RPMI8226 (cell line): Measurements from ENCODE around the gene NKAP.
A peak's percentile ranks its signal among the peaks of the same experiment; 100 is the strongest.
"Not testable (repeated sequence)": the region's sequence is repeated elsewhere in the genome, so short reads cannot be mapped to it uniquely, and the experiment has no call there.

Source experiments
- DNase-seq: peaks from one replicate; pipeline ENCODE4 v3.0.0-alpha.2; 2015

NKAP gene

DNA sequence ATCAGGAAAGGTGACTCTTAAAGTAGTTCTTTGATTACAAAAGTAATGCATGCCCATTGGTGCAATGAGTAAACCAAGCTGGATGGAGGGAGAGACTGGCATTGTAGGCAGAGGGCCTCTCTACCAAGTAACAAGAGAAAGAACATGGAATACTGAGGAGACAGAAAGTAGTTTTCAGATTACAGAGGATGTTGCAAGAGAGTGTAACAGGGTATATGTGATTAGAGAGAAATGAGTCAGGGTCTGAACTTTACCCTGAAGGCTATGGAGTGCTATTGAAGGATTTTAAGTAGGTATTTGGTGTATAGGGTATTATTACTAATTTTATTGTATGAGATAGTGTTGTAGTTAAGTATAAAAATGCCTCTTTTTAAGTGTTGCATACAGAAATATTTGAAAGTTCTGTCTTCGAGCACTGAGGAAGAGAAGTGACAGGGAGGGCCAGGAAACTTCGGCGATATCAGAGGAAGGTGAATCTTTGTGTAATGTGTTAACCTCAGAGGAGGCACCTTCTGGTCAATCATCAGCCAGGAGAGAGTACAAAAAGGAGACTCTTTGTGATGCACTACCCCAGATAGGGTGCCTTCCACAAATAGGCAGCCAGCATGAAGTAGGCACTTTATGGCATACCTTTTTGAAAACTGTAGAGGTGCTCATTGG lies 8.2 kb downstream of the NKAP start:
- no peak for DNase-seq

DNA sequence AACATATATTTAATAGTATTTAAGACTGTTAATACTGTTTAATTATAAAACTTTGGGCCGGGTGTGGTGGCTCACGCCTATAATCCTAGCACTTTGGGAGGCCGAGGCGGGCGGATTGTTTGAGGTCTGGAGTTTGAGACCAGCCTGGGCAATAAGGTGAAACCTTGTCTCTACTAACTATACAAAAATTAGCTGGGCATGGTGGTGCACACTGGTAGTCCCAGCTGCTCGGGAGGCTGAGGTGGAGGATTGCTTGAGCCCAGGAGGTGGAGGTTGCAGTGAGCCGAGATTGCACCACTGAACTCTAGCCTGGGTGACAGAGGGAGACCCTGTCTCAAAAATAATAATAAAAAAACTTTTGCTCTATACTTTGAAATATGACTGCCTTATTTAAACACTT lies 21.2 kb downstream of the NKAP start:
- DNase-seq: not testable (repeated sequence)

DNA sequence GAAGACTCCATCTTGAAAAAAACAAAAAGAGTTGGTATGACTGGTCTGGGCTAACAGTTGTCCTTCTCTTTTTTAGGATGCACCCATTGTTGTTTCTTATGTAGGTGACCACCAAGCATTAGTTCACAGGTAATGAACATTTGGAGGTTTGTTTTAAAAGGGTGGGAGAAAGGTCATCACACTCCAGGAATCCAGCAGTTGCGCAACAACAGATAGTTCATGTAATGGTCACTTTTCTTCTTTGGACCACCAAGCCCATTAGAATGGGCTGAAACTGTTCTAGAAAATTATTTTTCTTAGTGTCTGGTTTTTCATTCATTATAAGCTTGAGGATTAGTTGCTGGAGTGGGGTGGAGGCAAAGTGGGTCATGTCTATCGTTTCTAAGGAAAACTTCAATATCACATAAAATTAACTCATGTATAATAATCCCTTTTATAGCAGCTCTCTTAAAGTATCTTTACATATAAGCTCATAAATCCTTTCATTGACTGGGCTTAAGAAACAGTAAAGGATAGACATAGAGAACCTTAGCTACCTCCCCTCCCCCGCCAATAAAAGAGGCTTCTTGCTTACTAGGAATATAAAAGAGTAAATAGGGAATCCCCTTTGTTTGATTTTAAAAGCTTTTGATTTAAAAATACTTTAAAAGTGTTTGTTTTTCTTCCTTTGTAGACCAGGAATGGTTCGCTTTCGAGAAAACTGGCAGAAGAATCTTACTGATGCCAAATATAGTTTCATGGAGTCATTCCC lies 23.5 kb downstream of the NKAP start:
- DNase-seq: no peak

DNA sequence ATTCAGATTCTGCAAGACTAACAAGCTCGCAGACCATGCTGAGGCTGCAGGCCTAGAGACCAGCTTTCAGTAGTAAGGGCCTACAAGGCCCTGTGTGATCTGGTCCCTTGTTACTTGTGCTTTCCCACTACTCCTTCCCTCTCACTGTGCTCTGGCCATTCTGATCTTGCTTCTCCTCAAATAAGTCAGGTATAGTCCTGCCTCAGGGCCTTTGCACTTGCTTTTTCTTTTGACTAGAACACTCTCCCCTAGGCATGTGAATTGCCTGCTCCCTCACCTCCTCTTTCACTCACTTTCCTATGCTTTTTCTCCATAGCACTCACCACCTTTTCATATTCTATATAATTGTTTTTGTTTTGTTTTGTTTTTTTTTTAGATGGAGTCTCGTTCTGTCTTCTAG lies 25.7 kb downstream of the NKAP start:
- no peak for DNase-seq

DNA sequence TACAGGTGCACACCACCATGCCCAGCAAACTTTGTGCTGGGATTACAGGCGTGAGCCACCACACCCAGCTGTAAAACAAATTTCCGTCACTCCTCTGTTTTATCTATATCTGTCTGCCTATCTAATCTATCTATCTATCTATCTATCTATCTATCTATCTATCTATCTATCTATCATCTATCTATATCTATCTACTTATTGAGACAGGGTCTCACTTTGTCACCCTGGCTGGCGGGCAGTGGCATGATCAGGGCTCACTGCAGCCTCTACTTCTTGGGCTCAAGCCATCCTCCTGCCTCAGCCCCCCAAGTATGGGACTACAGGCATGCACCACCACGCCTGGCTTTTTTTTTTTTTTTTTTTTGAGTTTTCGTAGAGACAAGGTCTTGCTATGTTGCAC lies 27.2 kb downstream of the NKAP start:
- DNase-seq: no peak

DNA sequence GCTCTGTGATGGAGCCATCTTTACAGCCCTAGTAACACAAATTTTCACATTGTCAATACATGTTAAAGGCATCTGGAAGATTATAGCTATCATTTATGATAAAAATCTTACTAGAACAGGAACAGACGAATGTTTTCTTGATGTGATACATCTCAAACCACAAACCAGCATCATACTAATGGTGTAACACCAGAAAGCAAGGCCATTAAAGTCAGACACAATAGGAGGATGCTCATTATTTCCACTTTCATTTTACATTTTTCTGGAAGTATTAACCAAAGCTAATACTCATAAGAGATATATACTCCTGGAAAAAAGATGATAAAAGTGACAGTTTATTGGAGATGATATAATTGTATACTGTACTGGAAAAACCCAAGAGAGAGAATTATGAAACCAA lies 42.6 kb downstream of the NKAP start:
- DNase-seq: no peak

DNA sequence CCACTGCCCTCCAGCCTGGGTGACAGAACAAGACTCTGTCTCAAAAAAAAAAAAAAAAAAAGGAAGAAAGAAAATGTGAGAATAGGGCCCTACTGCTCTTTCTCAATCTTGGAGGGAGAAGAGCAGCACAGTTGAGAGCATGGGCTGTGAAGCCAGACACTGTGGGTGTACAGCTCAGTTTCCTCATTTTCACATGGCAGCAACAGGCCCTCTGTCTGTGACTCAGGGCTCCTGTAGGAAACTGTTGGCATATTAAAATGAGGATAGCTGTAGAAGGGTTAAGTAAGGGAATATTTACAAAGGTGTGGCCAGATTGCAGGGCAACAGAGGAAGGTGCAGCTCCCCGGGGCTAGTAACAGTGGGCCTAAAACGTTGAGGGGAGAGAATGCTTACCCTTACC lies 44.4 kb downstream of the NKAP start:
- DNase-seq: no peak

DNA sequence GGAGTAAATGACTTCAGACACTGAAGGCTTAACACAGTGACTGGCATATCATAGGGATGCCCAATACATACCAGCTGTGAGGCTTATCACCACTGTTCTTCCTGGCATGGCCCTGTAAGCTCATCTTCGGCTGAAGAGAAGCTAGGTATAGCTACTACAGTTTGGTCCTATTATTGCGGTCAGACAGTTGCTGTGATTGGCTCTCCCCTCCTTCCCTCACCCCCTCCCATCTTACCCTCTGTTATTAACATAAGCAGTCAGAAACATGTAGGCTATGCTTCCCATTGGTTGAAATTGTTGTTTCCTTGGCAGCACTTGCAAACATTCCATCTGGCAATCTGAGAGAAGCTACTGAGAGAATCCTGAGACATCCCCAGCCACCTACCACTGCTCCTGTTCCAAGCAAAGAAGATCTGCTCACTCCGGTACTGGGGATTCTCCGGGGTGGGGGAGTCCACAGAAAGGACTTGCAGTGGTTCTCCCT lies 47.7 kb downstream of the NKAP start, which contains the start of gene AKAP14:
AKAP14 (plus strand) TSS at position 51 of the 484 bp plus-strand sequence. CDS start 7,331 bp downstream, outside the sequence.
- no peak for DNase-seq

DNA sequence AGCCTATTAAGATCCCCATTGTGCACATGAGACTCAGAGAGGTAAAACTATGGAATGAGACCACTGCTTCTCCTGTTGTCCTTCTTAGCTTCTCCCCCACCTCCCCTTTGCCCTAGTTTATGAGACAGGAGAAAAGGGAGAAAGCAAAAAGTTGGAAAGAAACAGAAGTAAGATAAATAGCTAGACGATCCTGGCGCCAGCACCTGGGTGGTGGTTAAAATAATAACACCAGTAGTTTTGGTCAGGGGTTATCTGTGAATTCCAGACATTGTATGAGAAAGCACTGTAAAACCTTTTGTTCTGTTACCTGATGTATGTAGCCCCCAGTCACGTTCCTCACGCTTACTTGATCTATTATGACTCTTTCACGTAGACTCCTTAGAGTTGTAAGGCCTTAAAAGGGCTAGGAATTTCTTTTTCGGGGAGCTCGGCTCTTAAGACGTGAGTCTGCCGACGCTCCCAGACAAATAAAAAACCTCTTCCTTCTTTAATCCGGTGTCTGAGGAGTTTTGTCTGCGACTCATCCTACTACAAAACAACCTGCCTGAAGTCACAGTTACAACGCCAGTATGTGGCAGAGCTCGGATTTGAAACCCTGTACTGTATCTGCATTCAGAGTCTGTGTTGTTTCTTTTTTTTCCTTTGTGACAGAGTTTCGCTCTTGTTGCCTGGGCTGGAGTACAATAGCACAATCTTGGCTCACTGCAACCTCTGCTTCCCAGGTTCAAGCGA lies 51.4 kb downstream of the NKAP start:
- DNase-seq: not testable (repeated sequence)

DNA sequence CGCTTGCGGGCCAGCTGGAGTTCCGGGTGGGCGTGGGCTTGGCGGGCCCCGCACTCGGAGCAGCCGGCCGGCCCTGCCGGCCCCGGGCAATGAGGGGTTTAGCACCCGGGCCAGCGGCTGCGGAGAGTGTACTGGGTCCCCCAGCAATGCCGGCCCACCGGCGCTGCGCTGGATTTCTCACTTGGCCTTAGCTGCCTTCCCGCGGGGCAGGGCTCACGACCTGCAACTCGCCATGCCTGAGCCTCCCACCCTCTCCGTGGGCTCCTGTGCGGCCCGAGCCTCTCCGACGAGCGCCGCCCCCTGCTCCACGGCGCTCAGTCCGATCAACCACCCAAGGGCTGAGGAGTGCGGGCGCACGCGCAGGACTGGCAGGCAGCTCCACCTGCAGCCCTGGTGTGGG lies 52.9 kb downstream of the NKAP start:
- not testable (repeated sequence) for DNase-seq

DNA sequence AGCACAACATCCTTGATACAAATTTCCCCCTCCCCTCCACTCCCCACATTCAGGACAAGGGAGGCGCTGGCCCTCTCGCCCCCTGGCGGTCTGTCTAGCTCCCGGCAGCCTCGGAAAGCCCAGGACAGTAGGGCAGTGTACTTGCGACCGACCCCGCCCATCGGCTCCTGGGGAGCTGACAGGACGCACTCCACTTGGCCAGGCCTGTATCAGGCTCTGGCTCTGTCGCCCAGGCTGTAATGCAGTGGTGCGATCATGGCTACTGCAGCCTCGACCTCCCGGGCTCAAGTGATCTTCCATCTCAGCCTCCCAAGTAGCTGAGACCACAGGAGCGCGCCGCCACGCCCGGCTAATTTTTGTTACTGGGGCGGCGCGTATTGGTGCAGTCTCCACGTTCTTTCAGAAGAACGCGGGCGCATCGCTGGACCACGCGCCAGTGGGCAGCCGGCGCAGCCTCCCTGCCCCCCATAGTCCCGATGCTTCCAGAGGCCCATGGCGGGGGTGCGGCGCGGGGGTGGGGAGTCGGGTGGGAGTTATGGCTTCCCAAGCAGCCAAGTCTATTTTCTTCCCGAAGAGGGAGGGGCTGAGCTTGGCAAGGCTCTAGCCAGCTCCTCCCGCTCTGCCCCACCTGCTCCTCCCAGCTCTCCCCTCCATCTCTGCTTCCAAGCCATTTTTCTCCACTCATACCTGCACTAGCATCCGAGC lies 55.7 kb downstream of the NKAP start:
- DNase-seq: peak; percentile 64

DNA sequence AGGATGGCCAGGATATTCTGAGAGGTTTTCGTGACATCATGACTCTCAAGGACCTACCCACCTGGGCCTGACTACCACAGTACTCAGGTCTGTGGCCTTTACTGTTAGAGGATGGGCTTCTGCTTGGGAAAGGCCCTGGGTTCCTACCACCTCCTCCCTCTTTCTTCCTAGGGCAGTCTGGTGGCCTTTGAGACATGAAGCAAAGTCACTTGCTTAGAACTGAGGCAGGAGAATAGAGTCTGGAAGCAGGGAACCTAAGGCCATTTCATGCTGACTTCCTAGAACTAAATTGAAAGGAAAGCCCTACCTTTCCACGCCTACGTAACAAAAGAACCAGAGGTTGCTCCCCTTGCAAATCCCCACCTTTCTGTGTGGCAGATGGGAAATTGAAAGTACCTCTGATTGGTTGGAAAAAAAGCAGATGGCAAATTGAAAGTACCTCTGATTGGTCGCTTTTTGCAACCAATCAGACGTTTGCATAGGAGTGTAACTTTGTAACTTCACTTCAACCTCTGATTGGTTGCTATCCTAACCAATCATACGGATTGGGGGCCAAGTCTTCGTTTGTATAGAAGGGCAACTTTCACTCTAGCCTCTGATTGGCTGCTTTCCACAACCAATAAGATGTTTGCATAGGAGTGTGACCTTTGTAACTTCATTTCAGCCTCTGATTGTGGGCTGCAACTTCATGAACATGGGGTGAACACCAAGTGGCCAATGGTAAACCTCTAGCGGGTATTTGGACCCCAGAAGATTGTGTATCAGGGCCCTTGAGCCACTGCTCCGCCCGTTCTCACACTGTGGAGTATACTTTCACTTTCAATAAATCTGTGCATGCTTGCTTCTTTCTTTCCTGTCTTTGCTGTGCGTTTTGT lies 57.8 kb downstream of the NKAP start:
- peak; percentile 20 for DNase-seq

DNA sequence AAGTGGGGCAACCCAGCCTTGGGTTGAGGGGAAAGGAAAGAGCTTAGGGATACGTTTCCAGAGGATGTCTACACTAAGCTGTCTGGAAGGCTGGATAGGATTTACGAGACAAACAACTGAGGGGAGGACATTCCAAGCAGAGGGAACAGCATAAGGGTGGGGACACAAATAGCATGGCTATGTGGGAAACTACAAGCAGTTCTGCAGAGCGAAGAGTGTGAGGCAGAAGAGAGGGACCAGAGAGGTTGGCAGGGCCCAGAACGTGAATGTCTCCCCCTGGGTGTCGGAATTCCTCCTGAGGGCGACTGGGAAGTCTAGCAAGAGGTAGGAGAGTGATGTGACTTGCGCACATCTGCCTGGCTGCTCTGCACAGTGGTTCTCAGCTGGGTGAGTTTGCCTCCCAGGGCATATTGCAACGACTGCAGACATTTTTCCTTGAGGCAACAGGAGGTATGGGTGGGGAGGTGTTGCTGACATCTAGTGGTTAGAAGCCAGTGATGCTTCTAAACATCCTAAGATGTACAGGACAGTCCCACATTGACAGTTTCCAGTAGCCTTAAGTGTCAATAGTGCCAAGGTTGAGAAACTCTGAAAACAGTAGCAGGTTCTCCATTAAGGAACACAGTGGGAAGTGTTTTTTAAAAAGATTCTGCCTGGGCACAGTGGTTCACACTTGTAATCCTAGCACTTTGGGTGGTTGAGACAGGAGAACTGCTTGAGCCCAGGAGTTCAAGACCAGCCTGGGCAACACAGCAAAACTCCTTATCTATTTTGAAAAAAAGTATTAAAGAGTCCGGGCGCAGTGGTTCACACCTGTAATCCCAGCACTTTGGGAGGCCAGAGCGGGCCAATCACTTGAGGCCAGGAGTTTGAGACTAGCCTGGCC lies 62.8 kb downstream of the NKAP start:
- DNase-seq: peak; percentile 58

DNA sequence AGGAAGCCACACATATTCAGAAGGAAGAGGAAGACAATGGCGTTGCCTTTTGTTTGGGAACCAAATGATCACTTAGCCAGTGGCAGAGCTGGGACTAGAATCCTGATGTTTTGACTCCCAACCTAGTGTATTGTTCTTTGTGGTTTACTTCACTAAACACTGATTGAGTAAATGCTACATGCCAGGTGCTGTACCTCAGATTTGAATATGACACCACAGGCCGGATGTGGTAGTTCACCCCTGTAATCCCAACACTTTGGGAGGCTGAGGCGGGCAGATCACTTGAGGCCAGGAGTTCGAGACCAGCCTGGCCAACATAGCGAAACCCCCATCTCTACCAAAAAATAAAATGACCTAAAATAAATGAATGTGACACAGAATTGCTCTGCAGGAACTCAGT lies 63.5 kb downstream of the NKAP start:
- DNase-seq: no peak

DNA sequence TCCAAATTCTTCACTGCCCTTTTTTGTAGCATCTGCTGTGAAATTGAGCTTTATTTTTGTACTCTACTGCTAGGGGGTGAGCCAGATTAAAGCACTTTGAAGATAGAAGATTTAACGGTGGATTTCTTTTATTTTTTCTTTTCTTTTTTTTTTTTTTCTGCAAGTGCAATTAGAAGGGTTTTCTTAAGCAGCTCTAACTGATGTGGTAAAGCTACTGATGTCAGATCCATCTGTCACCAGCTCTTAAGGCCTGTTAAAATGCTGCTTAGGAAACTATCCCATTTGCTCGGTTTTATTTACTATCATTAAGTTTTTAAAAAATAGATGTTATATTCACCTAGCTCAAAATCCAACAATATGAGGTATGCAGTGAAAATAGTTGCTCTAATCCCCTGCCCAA lies 64.8 kb downstream of the NKAP start:
- DNase-seq: no peak

DNA sequence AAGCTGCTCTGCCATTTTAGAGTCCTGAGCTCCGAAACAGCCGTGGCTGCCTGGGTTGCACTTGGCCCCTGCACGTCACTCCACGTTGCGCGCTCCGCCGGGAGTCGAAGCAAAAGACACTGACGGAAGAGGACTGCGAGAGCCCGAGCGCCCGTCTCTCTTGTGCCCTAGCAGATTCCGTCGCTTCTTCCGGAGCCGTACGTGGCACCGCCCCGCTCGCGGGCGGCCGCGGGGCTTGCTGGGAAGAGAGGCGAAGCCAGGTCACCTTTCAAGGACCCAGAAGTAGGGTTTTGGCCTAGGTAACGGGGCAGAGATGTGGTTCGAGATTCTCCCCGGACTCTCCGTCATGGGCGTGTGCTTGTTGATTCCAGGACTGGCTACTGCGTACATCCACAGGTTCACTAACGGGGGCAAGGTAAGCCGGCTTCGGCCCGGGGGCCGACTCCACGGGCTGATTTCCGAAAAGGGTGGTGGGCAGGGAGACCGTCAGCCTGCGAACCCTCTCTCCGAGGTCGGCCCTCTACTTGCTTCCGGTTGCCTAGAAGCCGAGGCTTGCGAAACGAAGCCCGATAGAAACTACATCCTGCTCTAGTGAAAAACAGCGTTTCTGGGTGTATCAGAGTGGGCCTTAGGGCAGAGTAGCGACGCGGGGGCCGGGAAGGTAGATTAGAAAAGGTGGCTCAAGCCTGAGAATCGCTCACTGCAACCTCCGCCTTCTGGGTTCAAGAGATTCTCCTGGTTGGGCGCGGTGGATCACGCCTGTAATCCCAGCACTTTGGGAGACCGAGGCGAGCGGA lies 71.8 kb downstream of the NKAP start, which contains the start of the genes NDUFA1 and RNF113A:
NDUFA1 (plus strand) TSS at position 234 of the 797 bp plus-strand sequence; CDS start at position 314, 80 bp downstream.
RNF113A (minus strand) TSS at position 135 of the 797 bp plus-strand sequence; CDS start at position 15, 120 bp downstream.
- DNase-seq: peak; percentile 93

DNA sequence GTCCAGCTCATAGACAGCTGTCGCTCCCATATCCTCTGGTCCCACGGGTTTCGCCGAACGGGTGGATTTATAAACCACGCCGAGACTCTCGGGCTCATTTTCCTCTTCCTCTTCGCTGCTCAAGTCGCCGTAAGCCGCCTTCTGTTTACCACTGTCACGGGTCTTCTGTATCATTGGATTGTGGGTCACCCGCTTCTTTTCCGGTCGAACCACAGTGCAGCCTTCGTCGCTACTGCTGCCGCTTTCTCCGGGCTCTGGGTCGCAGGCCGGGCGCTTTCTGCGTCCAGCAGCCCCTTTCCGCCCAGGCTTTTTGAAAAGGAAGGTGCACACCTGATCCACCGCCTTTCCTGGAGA lies 72.3 kb downstream of the NKAP start:
- DNase-seq: no peak
